SIG-M5 treated with dmso at 0.1 percent for 504 hours (cell line): ENCODE data around the gene MAPRE2.

Experiments used
- DNase-seq: peaks from one replicate; lab custom pipeline; 2025; ENCODE audit not compliant: unreplicated experiment; lab: John Stamatoyannopoulos, UW

MAPRE2 gene

GRCh38 chr18:35032113-35032512 lies 9.1 kb upstream of the MAPRE2 start:
- DNase-seq: no peak

- no peak for DNase-seq
Measured at GRCh38 chr18:35038029-35038428, 3.2 kb upstream of the MAPRE2 start.

DNA sequence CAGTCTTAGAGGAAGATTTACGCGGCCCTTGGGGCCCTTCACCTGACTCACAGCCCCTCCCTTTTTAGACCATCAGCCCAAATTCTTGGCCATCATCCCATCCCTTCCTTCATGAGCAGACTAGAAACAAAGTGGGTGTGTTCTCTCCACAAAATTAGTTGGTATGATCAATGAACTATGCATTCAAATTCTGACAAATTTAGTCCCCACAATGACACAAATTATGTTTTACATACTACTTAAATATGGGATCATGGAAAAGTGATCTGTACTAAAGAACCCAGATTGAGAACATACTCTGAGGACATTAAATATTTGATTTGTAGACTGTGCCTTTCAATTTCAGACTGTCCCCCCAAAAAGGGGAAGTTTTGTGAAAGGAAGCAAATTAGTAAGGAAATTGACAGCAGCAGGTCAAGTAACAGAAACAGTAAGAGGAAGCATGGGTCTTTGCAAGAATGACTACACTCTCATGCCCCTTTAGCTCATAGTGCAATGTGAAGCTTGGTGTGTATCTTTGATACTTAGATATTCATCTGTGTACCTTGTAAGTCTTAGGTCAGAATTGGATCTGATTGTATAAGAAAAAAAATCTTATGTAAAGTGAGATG lies 2.2 kb upstream of the MAPRE2 start:
- DNase-seq: peak; percentile 88

GRCh38 chr18:35040638-35040987 lies 600 bp upstream of the MAPRE2 start:
- no peak for DNase-seq

DNA sequence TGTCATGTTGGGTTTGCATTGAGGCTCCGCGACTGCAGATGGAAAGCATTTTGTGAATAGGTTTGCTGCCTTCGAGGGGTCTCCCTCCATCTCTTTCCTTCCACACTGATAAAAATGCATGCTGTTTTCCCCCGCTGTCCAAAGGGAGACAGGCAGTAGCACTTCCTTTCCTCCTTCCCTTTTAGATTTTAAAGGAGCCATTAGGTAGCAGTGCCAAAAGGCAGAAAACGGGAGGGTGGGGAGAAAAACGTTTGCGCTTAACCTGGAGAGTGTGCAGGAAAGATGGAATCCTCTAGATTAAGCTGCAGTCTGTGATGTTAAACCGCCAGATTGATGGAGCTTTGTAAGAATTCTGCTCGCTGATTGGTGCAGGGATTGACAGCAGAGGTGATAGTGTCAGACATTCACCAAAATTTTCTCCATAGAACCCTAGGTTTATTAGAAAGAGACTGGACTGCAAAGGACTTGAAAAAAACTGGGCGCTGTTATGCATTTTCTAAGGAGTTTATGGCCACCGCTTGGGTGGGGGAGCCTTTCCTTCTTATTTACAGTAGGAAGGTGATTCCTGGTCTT lies 688 bp downstream of the MAPRE2 start:
- DNase-seq: no peak

DNA sequence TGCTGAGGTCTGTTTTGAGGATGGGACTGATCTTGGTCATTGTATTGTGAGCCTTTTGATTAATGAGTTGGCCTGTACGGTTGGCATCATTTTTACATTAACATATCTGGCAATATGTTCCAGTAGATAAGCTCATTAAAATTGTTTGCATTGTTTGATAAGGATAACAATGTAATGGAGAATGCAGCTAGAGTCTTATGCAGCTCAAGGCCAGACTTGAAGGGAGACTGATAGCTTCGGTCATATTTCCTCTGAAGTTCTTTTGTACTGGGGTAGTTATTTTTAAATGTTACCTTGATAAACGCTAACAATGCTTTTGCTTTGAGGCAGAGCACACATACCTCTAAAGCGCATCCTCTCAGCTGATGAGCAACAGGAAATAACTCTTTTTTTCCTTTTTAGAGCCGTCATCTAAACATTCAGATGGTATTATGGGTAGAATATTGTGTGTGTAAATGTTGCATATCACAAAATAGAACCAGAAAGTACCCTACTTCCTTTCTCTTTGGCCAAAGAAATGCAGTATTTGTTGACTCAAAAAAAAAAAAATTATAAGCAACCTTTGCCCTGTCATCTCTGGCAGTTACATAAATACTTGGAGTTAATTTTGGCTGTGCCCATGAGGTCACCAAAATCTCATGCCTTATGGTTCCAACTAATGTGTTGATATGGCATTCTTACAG lies 1.3 kb downstream of the MAPRE2 start:
- DNase-seq: no peak

GRCh38 chr18:35043207-35043606 lies 2.0 kb downstream of the MAPRE2 start:
- DNase-seq: no peak

DNA sequence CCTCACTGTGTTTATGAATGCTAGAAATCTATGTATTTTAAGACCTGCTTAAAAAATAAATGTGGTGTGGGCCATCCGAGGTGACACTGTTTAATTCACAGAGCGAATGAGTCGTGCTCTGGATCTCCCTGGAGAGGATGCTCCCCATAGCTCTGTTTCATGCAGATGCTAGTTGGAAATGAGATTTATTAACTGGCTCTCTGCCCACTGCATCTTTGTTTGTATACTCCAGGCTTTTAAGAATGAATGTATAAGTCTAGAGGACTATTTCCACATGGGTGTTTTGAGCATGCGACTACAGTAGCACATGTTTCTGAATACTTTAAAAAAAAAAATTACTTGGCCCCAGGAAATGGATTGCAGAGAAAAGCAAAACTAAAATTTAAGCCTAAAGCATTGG lies 3.9 kb downstream of the MAPRE2 start:
- DNase-seq: no peak

GRCh38 chr18:35045806-35046205 lies 4.6 kb downstream of the MAPRE2 start:
- DNase-seq: no peak

GRCh38 chr18:35047697-35048292 lies 6.6 kb downstream of the MAPRE2 start:
- DNase-seq: no peak

GRCh38 chr18:35049111-35050027 lies 8.2 kb downstream of the MAPRE2 start:
- DNase-seq: no peak

DNA sequence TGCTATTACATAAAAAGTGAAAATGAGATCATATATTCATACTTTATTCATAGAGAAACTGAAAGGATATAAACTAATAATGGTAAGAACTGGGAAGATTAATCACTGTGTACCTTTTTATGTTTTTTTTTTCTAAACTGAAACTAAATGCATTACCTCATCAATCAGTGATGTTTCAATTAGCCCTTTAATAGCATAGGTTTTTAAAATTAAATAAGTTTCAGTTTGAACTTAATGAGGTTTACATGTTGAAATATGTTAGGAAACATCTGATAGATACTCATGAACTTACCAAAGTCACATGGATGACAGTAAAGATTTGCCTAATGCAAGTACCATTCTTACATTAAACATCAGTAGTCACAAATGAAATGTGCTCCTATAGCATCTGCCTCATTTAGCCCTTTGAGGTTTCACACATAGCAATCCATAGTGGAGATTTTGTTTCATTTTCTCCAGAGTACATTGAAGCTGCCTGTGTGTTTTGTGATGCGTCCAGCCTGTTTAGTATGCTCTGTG lies 8.9 kb downstream of the MAPRE2 start:
- no peak for DNase-seq

DNA sequence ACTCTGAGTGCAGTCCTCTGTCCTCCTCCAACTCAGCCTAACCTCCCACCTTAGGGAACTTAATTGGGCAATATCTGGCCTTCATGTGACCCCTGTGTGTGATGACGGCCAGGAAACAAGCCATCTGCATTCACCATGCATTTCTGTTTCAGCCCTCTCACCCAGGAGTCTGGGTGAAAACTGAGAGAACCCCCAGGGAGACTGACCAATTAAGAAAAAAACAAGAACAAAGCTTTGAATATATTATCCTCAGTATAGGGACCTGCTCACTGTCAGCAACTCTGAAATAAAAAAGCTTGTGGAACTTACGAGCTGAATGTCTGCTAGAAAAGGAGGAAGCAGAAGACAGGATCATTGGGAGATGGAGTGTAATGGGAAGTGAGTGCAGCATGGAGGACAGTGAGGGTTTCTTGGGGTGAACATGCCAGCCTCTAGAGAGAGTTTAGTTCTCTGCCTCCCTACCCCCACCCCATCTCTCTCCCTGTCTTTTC lies 9.5 kb downstream of the MAPRE2 start:
- DNase-seq: peak; percentile 35

DNA sequence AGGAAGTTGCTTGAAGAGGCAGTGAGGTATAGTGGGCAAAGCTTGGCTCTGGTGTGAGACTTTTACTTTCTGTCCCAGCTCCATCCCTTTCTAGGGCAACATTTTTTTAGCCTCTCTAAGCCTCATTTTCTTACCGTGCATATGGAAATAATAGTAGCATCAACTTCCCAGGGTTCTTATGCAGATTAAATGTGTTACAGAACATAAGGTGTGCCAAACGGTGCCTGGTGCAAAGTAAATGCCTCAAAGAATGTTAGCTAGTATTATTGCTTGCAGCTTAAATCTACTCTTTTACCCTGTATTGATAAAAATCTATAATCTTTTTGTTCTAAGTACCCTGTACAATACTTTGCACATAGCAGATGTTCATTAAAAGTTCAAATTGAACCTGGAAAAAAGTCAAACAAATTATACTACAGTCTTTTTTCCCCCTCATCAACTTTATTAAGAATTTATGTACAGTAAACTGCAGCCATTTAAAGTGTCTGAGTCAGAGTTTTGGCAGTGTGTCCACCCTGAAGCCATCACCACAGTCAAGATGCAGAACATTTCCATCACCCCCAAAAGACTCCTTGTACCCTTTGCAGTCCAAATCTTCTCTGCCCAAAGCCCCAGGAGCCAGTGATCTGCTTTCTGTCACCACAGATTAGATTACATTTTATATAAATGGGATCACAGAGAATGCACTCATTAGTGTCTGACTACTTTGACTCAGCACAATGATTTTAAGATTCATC lies 10.6 kb downstream of the MAPRE2 start:
- DNase-seq: no peak

GRCh38 chr18:35054401-35054800 lies 13.2 kb downstream of the MAPRE2 start:
- no peak for DNase-seq

DNA sequence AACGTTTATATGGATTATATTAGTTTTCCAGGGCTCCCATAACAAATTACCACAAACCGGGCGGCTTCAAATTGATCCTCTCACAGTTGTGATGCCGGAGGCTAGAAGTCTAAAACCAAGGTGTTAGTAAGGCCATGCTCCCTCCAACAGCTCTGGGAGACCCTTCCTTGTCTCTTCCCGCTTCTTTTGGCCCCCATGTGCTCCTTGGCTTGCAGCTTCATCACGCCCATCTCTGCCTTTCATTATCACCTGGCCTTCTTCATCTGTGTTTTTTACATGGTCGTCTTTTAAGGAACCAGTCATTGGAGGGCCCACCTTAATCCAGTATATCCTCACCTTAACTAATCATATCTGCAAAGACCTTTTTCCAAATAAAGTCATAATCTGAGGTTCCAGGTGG lies 13.9 kb downstream of the MAPRE2 start:
- DNase-seq: no peak

- no peak for DNase-seq
Measured at GRCh38 chr18:35055726-35056125, 14.5 kb downstream of the MAPRE2 start.

DNA sequence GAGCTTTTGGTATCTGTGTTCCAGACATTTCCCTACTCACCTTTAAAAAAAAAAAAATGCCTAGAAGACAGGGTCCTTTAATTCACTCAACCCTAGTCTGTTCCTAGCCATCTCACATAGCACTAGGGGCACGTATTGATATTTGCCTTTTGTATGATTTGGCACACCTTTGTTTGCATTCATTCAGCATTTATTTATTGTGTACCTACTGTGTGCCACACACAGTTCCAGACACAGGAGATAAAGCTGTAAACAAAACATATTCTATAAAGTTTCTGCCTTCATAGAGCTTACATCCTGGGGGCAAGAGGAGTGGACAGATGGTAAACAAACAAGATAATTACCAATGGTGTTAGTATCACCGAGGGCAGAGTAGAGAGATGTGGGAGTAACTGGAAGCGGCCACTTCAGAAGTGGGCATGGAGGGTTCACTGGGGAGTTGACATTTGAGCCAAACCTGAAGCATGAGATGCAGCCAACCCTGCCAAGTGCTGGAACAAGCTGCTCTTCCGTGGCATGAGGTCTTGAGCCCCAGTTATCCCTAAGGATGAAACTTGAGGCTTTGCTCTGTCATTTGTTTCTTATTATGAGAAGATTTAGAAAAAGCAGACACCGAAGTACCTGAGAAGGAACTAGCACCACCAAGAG lies 18.2 kb downstream of the MAPRE2 start:
- no peak for DNase-seq

GRCh38 chr18:35060122-35060815 lies 19.1 kb downstream of the MAPRE2 start:
- DNase-seq: no peak
